ENCODE measurements around the gene PLA2G6.
"Not testable (repeated sequence)": the region's sequence is repeated elsewhere in the genome, so short reads cannot be mapped to it uniquely, and the experiment has no call there.

The PLA2G6 gene

GRCh38 chr22:38133331-38133730 is 48.3 kb downstream of the PLA2G6 start:
- no peak for DNase-seq (ENCODE audit: low read depth, low spot score)

- DNase-seq (ENCODE audit: low read depth, low spot score), result no peak
These were observed 48.8 kb downstream of the PLA2G6 start for GRCh38 chr22:38132794-38133193.

GRCh38 chr22:38132136-38132535 is 49.5 kb downstream of the PLA2G6 start:
- DNase-seq (ENCODE audit: low read depth, low spot score), result no peak

- DNase-seq (ENCODE audit: low read depth, low spot score), result no peak
These were observed 50.2 kb downstream of the PLA2G6 start for GRCh38 chr22:38131399-38131798.

GRCh38 chr22:38129856-38130255 is 51.8 kb downstream of the PLA2G6 start:
- DNase-seq (ENCODE audit: low read depth, low spot score), result no peak

- no peak for DNase-seq (ENCODE audit: low read depth, low spot score)
These were observed 52.6 kb downstream of the PLA2G6 start for GRCh38 chr22:38129021-38129420.

- no peak for DNase-seq (ENCODE audit: low read depth, low spot score)
These were observed 53.8 kb downstream of the PLA2G6 start for GRCh38 chr22:38127869-38128268.

- no peak for DNase-seq (ENCODE audit: low read depth, low spot score)
These were observed 54.5 kb downstream of the PLA2G6 start for GRCh38 chr22:38126928-38127668.

GRCh38 chr22:38125751-38126201 is 55.9 kb downstream of the PLA2G6 start:
- DNase-seq (ENCODE audit: low read depth, low spot score), result no peak

GRCh38 chr22:38125038-38125610 is 56.5 kb downstream of the PLA2G6 start:
- no peak for DNase-seq (ENCODE audit: low read depth, low spot score)

GRCh38 chr22:38124236-38124974 is 57.2 kb downstream of the PLA2G6 start:
- no peak for DNase-seq (ENCODE audit: low read depth, low spot score)

GRCh38 chr22:38122616-38123015 is 59.0 kb downstream of the PLA2G6 start:
- DNase-seq (ENCODE audit: low read depth, low spot score), result no peak

- DNase-seq (ENCODE audit: low read depth, low spot score), result no peak
These were observed 61.1 kb downstream of the PLA2G6 start for GRCh38 chr22:38120359-38121110.

- not testable (repeated sequence) for DNase-seq (ENCODE audit: low read depth, low spot score)
These were observed 62.9 kb downstream of the PLA2G6 start for GRCh38 chr22:38118747-38119146.

- DNase-seq (ENCODE audit: low read depth, low spot score), result no peak
These were observed 63.4 kb downstream of the PLA2G6 start for GRCh38 chr22:38118182-38118581.

GRCh38 chr22:38117556-38117955 is 64.1 kb downstream of the PLA2G6 start:
- DNase-seq (ENCODE audit: low read depth, low spot score), result not testable (repeated sequence)

- no peak for DNase-seq (ENCODE audit: low read depth, low spot score)
These were observed 66.0 kb downstream of the PLA2G6 start for GRCh38 chr22:38115423-38116205.

- peak; percentile 39 for DNase-seq (ENCODE audit: low read depth, low spot score)
These were observed 66.9 kb downstream of the PLA2G6 start for GRCh38 chr22:38114484-38115398.

- DNase-seq (ENCODE audit: low read depth, low spot score), result no peak
These were observed 69.2 kb downstream of the PLA2G6 start for GRCh38 chr22:38112381-38112780.

GRCh38 chr22:38111925-38112355 is 69.7 kb downstream of the PLA2G6 start:
- no peak for DNase-seq (ENCODE audit: low read depth, low spot score)
